Activated CD4-positive, alpha-beta memory T cell treated with anti-CD3 and anti-CD28 coated beads for 36 hours (primary cell): ENCODE results near the gene RFC5. TPM values are rescaled to one million over a fixed set of nuclear protein-coding genes. Genes with fewer than 3 reads are reported as not detected.

ENCODE experiments used
- CTCF ChIA-PET: fragments of 350-600 bp; sonication (Branson Sonifier 250); formaldehyde crosslinking; loops from one replicate; lab custom pipeline; 2021; ENCODE audit warnings: antibody characterized with exemption, inconsistent platforms; lab: Charles Lee
- POLR2A ChIA-PET: fragments of 350-600 bp; sonication (Branson Sonifier 250); formaldehyde crosslinking; loops from one replicate; lab custom pipeline; 2021; ENCODE audit warnings: antibody characterized with exemption; lab: Charles Lee
- DNase-seq: peaks from one replicate; pipeline ENCODE4 v3.0.0-alpha.2; 2020
- H3K27ac Mint-ChIP-seq: one replicate; pipeline ENCODE4 v1.8.0; 2021; ENCODE audit warnings: mixed read lengths
- H3K27me3 Mint-ChIP-seq: one replicate; pipeline ENCODE4 v1.8.0; 2021; ENCODE audit warnings: mixed read lengths
- H3K36me3 Mint-ChIP-seq: one replicate; pipeline ENCODE4 v1.8.0; 2021; ENCODE audit warnings: mixed read lengths
- H3K4me1 Mint-ChIP-seq: one replicate; pipeline ENCODE4 v1.8.0; 2021; ENCODE audit warnings: low read depth, mixed read lengths
- H3K4me3 Mint-ChIP-seq: one replicate; pipeline ENCODE4 v1.8.0; 2021; ENCODE audit warnings: mild to moderate bottlenecking, mixed read lengths
- H3K9me3 Mint-ChIP-seq: one replicate; pipeline ENCODE4 v1.8.0; 2021; ENCODE audit warnings: mixed read lengths
- intact Hi-C: fragments of 100-400 bp; cut with micrococcal nuclease; formaldehyde crosslinking; loops from one replicate; pipeline ENCODE4 v1.15.1; 2023
- total RNA-seq, 2 experiments: library from RNA; stranded (reverse); gene quantifications; one replicate each; pipeline ENCODE4 v1.2.3, GENCODE V29; 2021

The RFC5 gene
- total RNA-seq, 2 experiments from 2014 or later = 65.8 to 70.8 TPM

DNA sequence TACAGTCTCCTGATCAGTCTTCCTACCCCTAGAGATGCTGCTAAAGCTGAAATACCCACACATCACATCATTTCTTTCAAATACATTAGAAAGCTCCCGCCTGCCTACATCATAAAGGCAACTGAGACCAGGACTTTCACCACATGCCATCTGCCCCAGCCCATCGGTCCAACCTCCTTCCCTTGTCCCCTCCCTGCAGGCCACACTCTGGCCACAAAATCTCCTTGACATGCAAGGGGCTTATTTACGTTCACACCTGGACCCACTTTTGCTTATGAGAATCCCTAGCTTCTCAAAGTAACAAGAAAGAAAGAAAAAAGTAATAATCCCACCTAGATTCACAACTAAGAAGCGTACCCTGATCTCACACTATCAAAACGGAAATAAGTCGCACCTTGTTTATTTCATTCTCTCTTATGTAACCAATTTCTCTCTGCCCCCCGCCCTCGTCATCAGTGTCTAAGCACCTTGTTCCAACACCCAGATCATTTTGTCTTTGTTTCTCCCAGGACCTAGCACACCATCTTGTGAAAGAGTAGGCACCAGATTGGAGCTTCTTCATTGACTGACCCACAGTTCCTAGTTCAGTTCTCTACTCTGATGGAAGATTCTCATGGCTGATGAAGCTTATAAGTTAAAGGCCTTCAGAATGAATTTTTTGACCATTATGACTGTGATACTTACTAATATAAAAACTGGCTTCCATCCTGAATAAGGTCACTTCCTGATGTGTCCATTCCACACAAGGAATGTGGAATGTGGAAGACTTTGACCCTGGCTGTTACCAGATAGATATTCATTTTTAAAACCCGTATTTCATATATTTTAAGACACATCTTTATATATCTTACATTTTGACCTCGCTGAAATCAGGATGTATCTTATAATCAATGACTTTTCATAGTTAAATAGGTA, 36.8 kb downstream of the RFC5 start:
- Mint-ChIP-seq H3K4me3 (peak overlapping the region; percentile 0), H3K36me3 (peaks cover 24% of the 10 kb centered on the region), H3K27ac (peak overlapping the region; percentile 84), H3K4me1 (peaks cover 56% of the 10 kb centered on the region), H3K9me3 (no peaks in the 10 kb centered on the region), H3K27me3 (no peaks in the 10 kb centered on the region)
- DNase-seq = no peak
- intact Hi-C loops = loop anchor here (5.0 to 10.0 kb wide), 3 partner anchors 251 to 319 kb away; partner anchors contain the start of gene TAOK3
- POLR2A ChIA-PET = interaction anchor here (0.9 to 1.5 kb wide), 6 partner anchors 8 to 25 kb away, joined by 3 to 15 read pairs (median 4); no protein-coding TSS in a partner anchor
- CTCF ChIA-PET = interaction anchor here (1.0 to 2.3 kb wide), 7 partner anchors 9 to 178 kb away, joined by 3 to 11 read pairs (median 6); no protein-coding TSS in a partner anchor

- ChIA-PET POLR2A (interaction anchor here (0.7 to 1.6 kb wide), 4 partner anchors 9 to 180 kb away, joined by 3 to 6 read pairs (median 5); no protein-coding TSS in a partner anchor), CTCF (interaction anchor here (0.7 to 3.2 kb wide), 13 partner anchors 9 to 321 kb away, joined by 3 to 29 read pairs (median 4); partner anchors contain the start of genes KSR2, RFC5 and SUDS3)
- DNase-seq = peak; percentile 87
- Mint-ChIP-seq H3K4me3 (no peak overlapping the region), H3K9me3 (no peaks in the 10 kb centered on the region), H3K27ac (peak overlapping the region; percentile 9), H3K27me3 (no peaks in the 10 kb centered on the region), H3K4me1 (peaks cover 60% of the 10 kb centered on the region), H3K36me3 (peaks cover 23% of the 10 kb centered on the region)
- intact Hi-C loops = loop anchor here (1.0 to 10.0 kb wide), 3 partner anchors 10 to 250 kb away; no protein-coding TSS in a partner anchor
Measured at GRCh38 chr12:118055144-118055557, 38.6 kb downstream of the RFC5 start.

GRCh38 chr12:118055865-118056773, 39.6 kb downstream of the RFC5 start:
- Mint-ChIP-seq H3K36me3 (peaks cover 19% of the 10 kb centered on the region), H3K9me3 (no peaks in the 10 kb centered on the region), H3K27ac (peak overlapping the region; percentile 51), H3K27me3 (no peaks in the 10 kb centered on the region), H3K4me1 (peaks cover 57% of the 10 kb centered on the region), H3K4me3 (no peak overlapping the region)
- DNase-seq = no peak
- intact Hi-C loops = loop anchor here (1.0 to 10.0 kb wide), 3 partner anchors 11 to 249 kb away; no protein-coding TSS in a partner anchor
- ChIA-PET POLR2A (interaction anchor here (0.7 to 1.6 kb wide), 2 partner anchors 19 to 24 kb away, joined by 5 to 6 read pairs; no protein-coding TSS in a partner anchor), CTCF (interaction anchor here (0.9 to 3.2 kb wide), 10 partner anchors 8 to 320 kb away, joined by 3 to 29 read pairs (median 5); partner anchors contain the start of genes RFC5 and SUDS3)

DNA sequence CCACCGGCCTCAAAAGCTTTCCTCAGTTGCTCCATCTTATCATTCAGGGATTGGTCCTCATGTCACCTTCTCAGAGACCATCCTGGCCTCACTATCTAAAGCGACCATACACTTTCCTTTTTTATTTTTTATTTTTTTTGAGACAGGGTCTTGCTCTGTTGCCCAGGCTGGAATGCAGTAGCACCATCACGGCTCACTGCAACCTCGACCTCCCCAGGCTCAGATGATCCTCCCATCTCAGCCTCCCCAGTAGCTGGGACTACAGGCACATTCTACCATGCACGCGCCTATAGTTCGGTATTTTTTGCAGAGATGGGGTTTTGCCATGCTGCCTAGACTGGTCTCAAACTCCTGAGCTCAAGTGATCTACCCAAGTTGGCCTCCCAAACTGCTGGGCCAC, 41.7 kb downstream of the RFC5 start:
- ChIA-PET CTCF (interaction anchor here (0.6 to 2.7 kb wide), 3 partner anchors 24 to 183 kb away, joined by 3 to 20 read pairs (median 3); no protein-coding TSS in a partner anchor), POLR2A (interaction anchor here (1.2 to 1.9 kb wide), 4 partner anchors 9 to 183 kb away, joined by 5 to 7 read pairs (median 5); no protein-coding TSS in a partner anchor)
- Mint-ChIP-seq H3K27me3 (no peaks in the 10 kb centered on the region), H3K9me3 (no peaks in the 10 kb centered on the region), H3K27ac (peak overlapping the region; percentile 92), H3K4me3 (no peak overlapping the region), H3K4me1 (peaks cover 38% of the 10 kb centered on the region), H3K36me3 (peaks cover 5% of the 10 kb centered on the region)
- intact Hi-C loops = loop anchor here (10.0 kb wide), 1 partner anchor 247 kb away; no protein-coding TSS in a partner anchor
- no peak for DNase-seq

GRCh38 chr12:118058881-118059280, 42.4 kb downstream of the RFC5 start:
- CTCF ChIA-PET = interaction anchor here (0.8 to 0.9 kb wide), 2 partner anchors 24 to 184 kb away, joined by 3 read pairs; no protein-coding TSS in a partner anchor
- Mint-ChIP-seq H3K36me3 (peaks cover 6% of the 10 kb centered on the region), H3K9me3 (no peaks in the 10 kb centered on the region), H3K4me1 (peaks cover 37% of the 10 kb centered on the region), H3K4me3 (peak overlapping the region; percentile 80), H3K27me3 (no peaks in the 10 kb centered on the region), H3K27ac (peak overlapping the region; percentile 92)
- POLR2A ChIA-PET = interaction anchor here (1.5 to 6.1 kb wide), 5 partner anchors 10 to 32 kb away, joined by 5 to 48 read pairs (median 5); no protein-coding TSS in a partner anchor
- no peak for DNase-seq
- intact Hi-C loops = loop anchor here (1.0 to 10.0 kb wide), 2 partner anchors 24 to 246 kb away; no protein-coding TSS in a partner anchor

GRCh38 chr12:118059341-118060191, 43.1 kb downstream of the RFC5 start:
- peaks cover 6% of the 10 kb centered on the region for H3K36me3 Mint-ChIP-seq
- peak overlapping the region; percentile 92 for H3K27ac Mint-ChIP-seq
- H3K4me1 Mint-ChIP-seq = peaks cover 44% of the 10 kb centered on the region
- H3K9me3 Mint-ChIP-seq = no peaks in the 10 kb centered on the region
- CTCF ChIA-PET = interaction anchor here (0.8 to 1.2 kb wide), 5 partner anchors 8 to 202 kb away, joined by 3 to 4 read pairs (median 3); no protein-coding TSS in a partner anchor
- POLR2A ChIA-PET = interaction anchor here (0.8 to 6.1 kb wide), 5 partner anchors 8 to 32 kb away, joined by 3 to 48 read pairs (median 8); no protein-coding TSS in a partner anchor
- DNase-seq = no peak
- no peaks in the 10 kb centered on the region for H3K27me3 Mint-ChIP-seq
- peak overlapping the region; percentile 80 for H3K4me3 Mint-ChIP-seq
- intact Hi-C loops = loop anchor here (1.0 to 10.0 kb wide), 6 partner anchors 15 to 317 kb away; partner anchors contain the start of genes PEBP1 and SUDS3

- ChIA-PET CTCF (interaction anchor here (1.1 to 2.1 kb wide), 6 partner anchors 9 to 203 kb away, joined by 3 to 11 read pairs (median 3); no protein-coding TSS in a partner anchor), POLR2A (interaction anchor here (0.6 to 6.1 kb wide), 12 partner anchors 9 to 315 kb away, joined by 3 to 48 read pairs (median 6); partner anchors contain the start of genes PEBP1 and RFC5)
- H3K27me3 Mint-ChIP-seq = no peaks in the 10 kb centered on the region
- H3K27ac Mint-ChIP-seq = peak overlapping the region; percentile 92
- H3K9me3 Mint-ChIP-seq = no peaks in the 10 kb centered on the region
- peaks cover 6% of the 10 kb centered on the region for H3K36me3 Mint-ChIP-seq
- peaks cover 51% of the 10 kb centered on the region for H3K4me1 Mint-ChIP-seq
- intact Hi-C loops = loop anchor here (2.0 to 5.0 kb wide), 4 partner anchors 16 to 316 kb away; partner anchors contain the start of genes PEBP1 and SUDS3
- DNase-seq = peak; percentile 53
- peak overlapping the region; percentile 80 for H3K4me3 Mint-ChIP-seq
Measured at GRCh38 chr12:118060301-118061010, 44.0 kb downstream of the RFC5 start.

DNA sequence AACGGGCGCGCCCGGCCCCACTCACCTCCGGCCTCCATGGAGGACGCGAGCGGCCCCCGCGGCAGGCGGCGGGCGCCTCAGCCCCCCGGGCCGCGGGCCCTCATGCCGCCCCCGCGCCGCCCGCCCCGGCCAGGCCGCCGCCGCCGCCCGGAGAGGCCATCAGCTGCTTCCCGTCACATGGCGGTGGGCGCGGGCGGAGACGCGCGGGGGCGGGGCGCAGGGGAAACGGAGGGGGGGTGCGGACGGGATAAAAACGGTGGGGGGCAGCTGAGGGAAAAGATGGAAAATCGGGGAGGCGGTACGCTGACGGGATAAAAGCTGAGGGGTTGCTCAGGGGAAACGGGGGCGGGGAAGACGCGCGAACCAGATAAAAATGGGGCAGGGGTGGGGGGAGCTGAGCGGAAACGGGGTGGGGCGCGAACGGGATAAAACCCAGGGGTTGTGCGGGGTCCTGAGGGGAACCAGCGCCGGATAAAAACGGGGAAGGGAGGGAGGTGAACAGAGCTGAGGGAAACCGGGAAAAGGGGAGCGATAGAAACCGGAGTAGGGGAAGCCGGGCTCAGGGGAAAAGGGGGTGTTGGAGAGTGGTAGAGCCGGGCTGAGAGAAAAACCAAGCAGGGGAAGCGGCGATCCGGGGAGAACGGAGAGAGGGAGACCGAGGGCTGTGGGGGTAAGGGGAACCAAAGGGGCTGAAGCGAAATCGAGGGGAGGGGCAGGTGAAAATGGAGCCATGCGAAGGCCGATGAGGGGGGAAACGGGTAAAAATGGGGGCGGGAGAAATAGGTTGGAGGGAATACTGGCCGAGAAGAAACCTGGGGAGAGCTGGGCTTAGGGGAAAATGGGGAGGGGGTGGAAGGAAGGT, 44.7 kb downstream of the RFC5 start, which contains the start of gene WSB2:
Gene WSB2 (minus strand): TSS at position 169 of the 862 bp plus-strand sequence. CDS start 131 bp downstream, at position 38.
- ChIA-PET CTCF (interaction anchor here (0.8 to 2.1 kb wide), 7 partner anchors 8 to 204 kb away, joined by 3 to 11 read pairs (median 3); no protein-coding TSS in a partner anchor), POLR2A (interaction anchor here (0.6 to 6.1 kb wide), 13 partner anchors 8 to 314 kb away, joined by 3 to 48 read pairs (median 6); partner anchors contain the start of genes PEBP1 and RFC5)
- intact Hi-C loops = loop anchor here (2.0 to 5.0 kb wide), 4 partner anchors 16 to 316 kb away; partner anchors contain the start of genes PEBP1 and SUDS3
- Mint-ChIP-seq H3K4me1 (peaks cover 48% of the 10 kb centered on the region), H3K9me3 (no peaks in the 10 kb centered on the region), H3K27ac (peak within 1 kb of the TSS; percentile 92), H3K4me3 (peak within 1 kb of the TSS; percentile 81), H3K27me3 (no peaks in the 10 kb centered on the region), H3K36me3 (peaks cover 6% of the 10 kb centered on the region)
- DNase-seq = peak; percentile 73
